ENCODE data around the gene COL9A1. TPM values are rescaled to one million over a fixed set of nuclear protein-coding genes. Genes with fewer than 3 reads are reported as not detected.

Gene COL9A1
- total RNA-seq, 4 donors from 2014 or later: 0.34 to 1.7 (median 0.77) TPM

- Histone ChIP-seq H3K4me1 (no peaks in the 10 kb centered on the region), H3K27ac (replicated peaks in 1 of 4) (no peak overlapping the region), H3K9me3 (no peaks in the 10 kb centered on the region), H3K27me3 (no peaks in the 10 kb centered on the region), H3K36me3 (no peaks in the 10 kb centered on the region), H3K4me3 (no peak overlapping the region)
- no peak for TF ChIP-seq POLR2A (IDR thresholded peaks at IDR 0.05; ENCODE audit: low read depth)
- DNase-seq (ENCODE audit: extremely low spot score): no peak
- 78% methylated on average over 1 of the region's 1 CpG for WGBS
- intact Hi-C loops (cut with DNase I): no loop called here
These were observed 116.4 kb downstream of the COL9A1 start for GRCh38 chr6:70186461-70186860.

GRCh38 chr6:70184723-70185122 lies 118.2 kb downstream of the COL9A1 start:
- TF ChIP-seq POLR2AphosphoS5 (IDR thresholded peaks at IDR 0.05) (no peak), CTCF (IDR thresholded peaks at IDR 0.05) (no peak), POLR2A (IDR thresholded peaks at IDR 0.05; ENCODE audit: low read depth) (no peak), EP300 (IDR thresholded peaks at IDR 0.05) (no peak)
- Histone ChIP-seq H3K27ac (replicated peaks in 1 of 4) (no peak overlapping the region), H3K9me3 (peaks cover 0 to 7% (median 0%) of the 10 kb centered on the region in 4 donors), H3K4me3 (no peak overlapping the region), H3K4me1 (no peaks in the 10 kb centered on the region), H3K27me3 (no peaks in the 10 kb centered on the region), H3K36me3 (no peaks in the 10 kb centered on the region)
- DNase-seq (ENCODE audit: extremely low spot score): no peak
- intact Hi-C loops (cut with DNase I): no loop called here
- WGBS: 92% methylated on average over 3 of the region's 3 CpGs

GRCh38 chr6:70183538-70183937 lies 119.3 kb downstream of the COL9A1 start:
- DNase-seq (ENCODE audit: extremely low spot score): no peak
- peaks cover 0 to 8% (median 0%) of the 10 kb centered on the region in 4 donors for H3K9me3 ChIP-seq
- intact Hi-C loops (cut with DNase I): no loop called here
- no peak overlapping the region for H3K27ac ChIP-seq (replicated peaks in 1 of 4)
- H3K4me3 ChIP-seq: no peak overlapping the region
- 64% methylated on average over 3 of the region's 3 CpGs for WGBS
- no peaks in the 10 kb centered on the region for H3K36me3 ChIP-seq
- H3K27me3 ChIP-seq: no peaks in the 10 kb centered on the region
- no peak for TF ChIP-seq POLR2AphosphoS5 (IDR thresholded peaks at IDR 0.05)
- no peak for TF ChIP-seq POLR2A (IDR thresholded peaks at IDR 0.05; ENCODE audit: low read depth)
- no peaks in the 10 kb centered on the region for H3K4me1 ChIP-seq

- Histone ChIP-seq H3K9me3 (peaks cover 0 to 8% (median 0%) of the 10 kb centered on the region in 4 donors), H3K36me3 (no peaks in the 10 kb centered on the region), H3K4me1 (no peaks in the 10 kb centered on the region), H3K4me3 (no peak overlapping the region), H3K27ac (replicated peaks in 1 of 4) (no peak overlapping the region), H3K27me3 (no peaks in the 10 kb centered on the region)
- DNase-seq (ENCODE audit: extremely low spot score): no peak
- intact Hi-C loops (cut with DNase I): no loop called here
- TF ChIP-seq POLR2AphosphoS5 (IDR thresholded peaks at IDR 0.05): no peak
- 88% methylated on average over 1 of the region's 1 CpG for WGBS
These were observed 121.8 kb downstream of the COL9A1 start for GRCh38 chr6:70180901-70181599.

- no peak overlapping the region for H3K4me3 ChIP-seq
- intact Hi-C loops (cut with DNase I): no loop called here
These were observed 122.5 kb downstream of the COL9A1 start for GRCh38 chr6:70180183-70180900.

More at GRCh38 chr6:70180183-70180900, 122.5 kb downstream of the COL9A1 start:
- H3K4me1 ChIP-seq: no peaks in the 10 kb centered on the region
- TF ChIP-seq POLR2AphosphoS5 (IDR thresholded peaks at IDR 0.05) (no peak), CTCF (IDR thresholded peaks at IDR 0.05) (no peak), POLR2A (IDR thresholded peaks at IDR 0.05; ENCODE audit: low read depth) (no peak), EP300 (IDR thresholded peaks at IDR 0.05) (no peak)
- H3K36me3 ChIP-seq: no peaks in the 10 kb centered on the region
- H3K27me3 ChIP-seq: no peaks in the 10 kb centered on the region
- DNase-seq (ENCODE audit: extremely low spot score): no peak
- H3K27ac ChIP-seq (replicated peaks in 1 of 4): no peak overlapping the region
- WGBS: no CpG with 5 or more reads among the region's 2 CpGs
- peaks cover 0 to 8% (median 0%) of the 10 kb centered on the region in 4 donors for H3K9me3 ChIP-seq
